ENCODE results near the gene ESCO1. TPM values are rescaled to one million over a fixed set of nuclear protein-coding genes. Genes with fewer than 3 reads are reported as not detected.

The ESCO1 gene
- total RNA-seq, 1 donor from 2014 or later = 22.0 TPM

DNA sequence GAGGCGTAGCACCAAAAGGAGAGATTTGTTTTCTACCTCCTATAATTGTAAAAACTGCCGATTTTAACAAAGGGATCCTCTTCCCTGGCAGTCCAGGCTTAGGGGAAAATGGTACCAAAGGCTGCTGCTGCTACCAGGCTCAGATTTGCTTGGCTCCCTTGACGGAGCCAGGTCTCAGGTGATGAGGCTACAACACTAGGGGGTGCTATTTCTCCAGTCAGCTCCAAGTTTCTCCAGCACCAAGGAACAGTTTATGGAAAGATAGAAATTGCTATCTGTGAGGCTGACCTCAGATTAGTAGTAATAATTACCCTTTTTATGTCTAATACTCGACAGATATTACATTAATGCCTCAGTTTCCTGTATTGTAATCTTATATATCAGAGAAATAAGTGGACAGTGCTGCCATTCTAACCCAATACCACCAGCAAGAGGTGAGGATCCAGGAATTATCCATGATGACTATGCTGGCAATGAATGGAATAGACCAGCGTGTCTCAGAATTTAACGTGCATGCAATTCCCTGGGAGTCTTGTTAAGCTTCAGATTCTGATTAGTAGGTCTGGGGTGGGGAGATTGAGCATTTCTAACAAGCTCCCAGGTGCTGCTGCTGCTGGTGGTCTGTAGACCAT is 111.3 kb downstream of the ESCO1 start:
- no peak for DNase-seq (ENCODE audit: low spot score)

GRCh38 chr18:21486905-21487437 is 113.5 kb downstream of the ESCO1 start:
- no peak for DNase-seq (ENCODE audit: low spot score)

GRCh38 chr18:21484851-21485636 is 115.5 kb downstream of the ESCO1 start:
- no peak for DNase-seq (ENCODE audit: low spot score)

GRCh38 chr18:21483051-21483450 is 117.5 kb downstream of the ESCO1 start:
- DNase-seq (ENCODE audit: low spot score) = no peak

DNA sequence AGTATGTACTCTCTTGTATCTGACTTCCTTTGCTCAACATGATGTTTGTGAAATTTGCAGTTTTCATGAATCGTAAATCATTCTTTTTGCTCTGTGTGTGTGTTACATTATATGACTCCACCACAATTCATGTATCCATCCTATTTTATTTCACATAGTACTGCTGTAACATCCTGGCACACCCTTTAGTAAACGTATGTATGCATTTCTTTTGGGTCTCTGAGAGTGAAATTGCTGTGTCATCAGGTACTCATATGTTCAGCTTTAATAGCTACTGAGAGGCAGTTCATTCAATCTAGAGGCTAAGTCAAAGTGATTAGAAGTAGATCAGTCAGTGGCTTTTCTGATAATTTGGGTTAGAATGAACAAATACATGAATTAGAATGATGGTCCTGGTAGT is 118.8 kb downstream of the ESCO1 start:
- DNase-seq (ENCODE audit: low spot score) = no peak

DNA sequence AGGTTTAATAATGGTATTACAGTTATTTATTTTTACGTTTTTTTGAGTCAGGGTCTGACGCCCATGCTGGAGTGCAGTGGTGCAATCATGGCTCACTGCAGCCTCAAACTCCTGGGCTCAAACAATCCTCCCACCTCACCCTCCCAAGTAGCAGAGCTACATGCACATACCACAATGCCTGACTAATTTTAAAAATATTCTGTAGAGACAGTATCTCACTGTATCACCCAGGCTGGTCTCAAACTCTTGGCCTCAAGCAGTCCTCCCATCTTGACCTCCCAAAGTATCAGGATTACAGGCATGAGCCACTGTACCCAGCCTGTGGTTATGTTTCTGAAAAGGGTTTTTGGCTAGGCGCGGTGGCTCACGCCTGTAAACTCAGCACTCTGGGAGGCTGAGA is 120.8 kb downstream of the ESCO1 start:
- DNase-seq (ENCODE audit: low spot score) = no peak

Other genes starting within 250 kb of the ESCO1 start
- gene SNRPD1, start 11.6 kb upstream of the ESCO1 start, total RNA-seq = 55.8 TPM
- gene ABHD3, start 104.1 kb upstream of the ESCO1 start, total RNA-seq = 16.5 TPM
- 45.3 TPM for gene MIB1, start 140.1 kb upstream of the ESCO1 start, total RNA-seq

Measured in ureter (tissue), 1 donor.